Measurements from ENCODE around the gene BTBD10.

The BTBD10 gene

DNA sequence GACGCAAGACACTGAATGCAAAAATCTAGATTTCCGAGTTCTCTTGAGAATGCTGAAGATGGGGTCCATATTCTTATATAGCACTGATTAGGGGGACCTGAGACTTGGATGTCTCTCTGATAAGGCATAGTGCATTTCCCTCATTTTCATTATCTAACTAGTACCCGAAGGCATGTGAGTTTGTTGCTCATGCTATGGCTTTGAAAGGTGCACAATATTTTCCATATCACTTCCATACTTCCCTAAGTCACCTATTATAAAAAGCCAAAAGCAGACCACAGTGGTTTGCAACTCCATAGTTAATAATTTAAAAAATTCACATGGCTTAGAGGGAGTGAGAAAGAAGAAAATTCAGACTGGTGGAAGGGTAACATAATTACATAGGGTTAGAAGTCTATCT, 1.7 kb downstream of the BTBD10 start:
- H3K27me3 ChIP-seq, result no peaks in the 10 kb centered on the region
- peaks cover 50 to 51% of the 10 kb centered on the region in 2 experiments for H3K4me1 ChIP-seq (ENCODE audit: control insufficient read depth in 1 of 2, insufficient read depth in 1 of 2, low read depth in 1 of 2, low read length in 1 of 2)
- no peaks in the 10 kb centered on the region for H3K36me3 ChIP-seq
- H3K4me3 ChIP-seq (ENCODE audit: low read depth in 1 of 2, low read length in 1 of 2), result no peak overlapping the region
- no peak for TF ChIP-seq CTCF (IDR thresholded peaks at IDR 0.05)
- peak overlapping the region; percentile 92 for H3K27ac ChIP-seq
- H3K9me3 ChIP-seq, result no peaks in the 10 kb centered on the region

DNA sequence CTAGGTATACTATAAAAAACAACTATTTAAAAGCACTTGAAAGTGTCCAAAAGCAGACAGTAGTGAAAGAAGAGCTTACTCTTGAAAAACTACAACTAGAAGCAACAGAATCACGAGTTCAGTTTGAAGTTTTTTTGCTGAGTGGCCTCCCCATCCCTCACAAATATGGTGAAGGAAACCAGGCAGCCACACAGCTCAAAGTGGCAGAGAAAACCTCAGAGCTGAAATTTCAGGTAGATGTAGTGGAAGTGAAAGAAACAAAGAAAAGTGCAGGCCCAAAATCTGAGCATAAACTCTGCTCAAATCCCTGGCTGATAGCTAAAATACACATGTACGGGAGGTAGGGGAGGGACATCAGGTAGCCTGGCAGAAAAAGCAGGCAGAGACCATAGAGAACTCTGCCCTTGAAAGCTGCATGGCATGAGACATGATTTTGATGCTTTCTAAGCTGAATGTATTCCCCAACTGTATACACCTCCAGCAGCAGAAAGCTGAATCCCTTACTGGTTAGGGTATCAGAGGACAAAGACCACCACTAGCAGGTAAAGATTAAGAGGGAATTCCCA, 12.1 kb downstream of the BTBD10 start:
- Histone ChIP-seq H3K4me3 (ENCODE audit: low read depth in 1 of 2, low read length in 1 of 2) (no peak overlapping the region), H3K36me3 (no peaks in the 10 kb centered on the region), H3K27me3 (no peaks in the 10 kb centered on the region), H3K4me1 (ENCODE audit: control insufficient read depth in 1 of 2, insufficient read depth in 1 of 2, low read depth in 1 of 2, low read length in 1 of 2) (peaks cover 14 to 28% of the 10 kb centered on the region in 2 experiments), H3K9me3 (no peaks in the 10 kb centered on the region), H3K27ac (peak overlapping the region; percentile 19)
- no peak for TF ChIP-seq CTCF (IDR thresholded peaks at IDR 0.05)

GRCh38 chr11:13449522-13449921, 13.5 kb downstream of the BTBD10 start:
- Histone ChIP-seq H3K4me3 (ENCODE audit: low read depth in 1 of 2, low read length in 1 of 2) (no peak overlapping the region), H3K27me3 (no peaks in the 10 kb centered on the region), H3K27ac (peak overlapping the region; percentile 41), H3K4me1 (ENCODE audit: control insufficient read depth in 1 of 2, insufficient read depth in 1 of 2, low read depth in 1 of 2, low read length in 1 of 2) (peaks cover 14 to 28% of the 10 kb centered on the region in 2 experiments), H3K36me3 (no peaks in the 10 kb centered on the region), H3K9me3 (no peaks in the 10 kb centered on the region)
- no peak for TF ChIP-seq CTCF (IDR thresholded peaks at IDR 0.05)

GRCh38 chr11:13448876-13449275, 14.1 kb downstream of the BTBD10 start:
- Histone ChIP-seq H3K27ac (peak overlapping the region; percentile 41), H3K36me3 (no peaks in the 10 kb centered on the region), H3K4me1 (ENCODE audit: control insufficient read depth in 1 of 2, insufficient read depth in 1 of 2, low read depth in 1 of 2, low read length in 1 of 2) (peaks cover 14 to 28% of the 10 kb centered on the region in 2 experiments)

GRCh38 chr11:13446444-13446843, 16.6 kb downstream of the BTBD10 start:
- H3K9me3 ChIP-seq, result no peaks in the 10 kb centered on the region
- no peak for TF ChIP-seq CTCF (IDR thresholded peaks at IDR 0.05)
- peaks cover 14 to 28% of the 10 kb centered on the region in 2 experiments for H3K4me1 ChIP-seq (ENCODE audit: control insufficient read depth in 1 of 2, insufficient read depth in 1 of 2, low read depth in 1 of 2, low read length in 1 of 2)
- H3K27me3 ChIP-seq, result no peaks in the 10 kb centered on the region
- no peaks in the 10 kb centered on the region for H3K36me3 ChIP-seq
- no peak overlapping the region for H3K27ac ChIP-seq
- H3K4me3 ChIP-seq (ENCODE audit: low read depth in 1 of 2, low read length in 1 of 2), result no peak overlapping the region

More at GRCh38 chr11:13448876-13449275, 14.1 kb downstream of the BTBD10 start:
- no peak for TF ChIP-seq CTCF (IDR thresholded peaks at IDR 0.05)
- no peak overlapping the region for H3K4me3 ChIP-seq (ENCODE audit: low read depth in 1 of 2, low read length in 1 of 2)
- H3K27me3 ChIP-seq, result no peaks in the 10 kb centered on the region
- H3K9me3 ChIP-seq, result no peaks in the 10 kb centered on the region

Measured in neutrophil (primary cell).